GM21723 (cell line): ENCODE measurements around the gene MED8.

ENCODE experiments used
- ATAC-seq: cut with Tn5 transposase; IDR thresholded peaks from one replicate; pipeline ENCODE4 v1.9.1; 2021; ENCODE audit warnings: mild to moderate bottlenecking, moderate library complexity; ENCODE audit not compliant: unreplicated experiment

The MED8 gene

DNA sequence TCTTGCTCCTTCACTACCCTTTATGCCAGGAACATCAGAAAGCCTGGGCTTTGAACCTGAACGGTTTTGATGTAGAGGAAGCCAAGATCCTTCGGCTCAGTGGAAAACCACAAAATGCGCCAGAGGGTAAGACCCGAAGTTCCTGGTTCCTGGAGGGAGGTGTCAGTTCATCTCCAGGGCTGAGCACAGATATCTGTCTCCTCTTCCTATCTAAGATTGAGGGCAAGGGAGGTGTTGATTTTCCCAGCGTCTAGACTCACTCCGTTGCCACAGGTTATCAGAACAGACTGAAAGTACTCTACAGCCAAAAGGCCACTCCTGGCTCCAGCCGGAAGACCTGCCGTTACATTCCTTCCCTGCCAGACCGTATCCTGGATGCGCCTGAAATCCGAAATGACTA is 29.9 kb downstream of the MED8 start:
- no peak for ATAC-seq

DNA sequence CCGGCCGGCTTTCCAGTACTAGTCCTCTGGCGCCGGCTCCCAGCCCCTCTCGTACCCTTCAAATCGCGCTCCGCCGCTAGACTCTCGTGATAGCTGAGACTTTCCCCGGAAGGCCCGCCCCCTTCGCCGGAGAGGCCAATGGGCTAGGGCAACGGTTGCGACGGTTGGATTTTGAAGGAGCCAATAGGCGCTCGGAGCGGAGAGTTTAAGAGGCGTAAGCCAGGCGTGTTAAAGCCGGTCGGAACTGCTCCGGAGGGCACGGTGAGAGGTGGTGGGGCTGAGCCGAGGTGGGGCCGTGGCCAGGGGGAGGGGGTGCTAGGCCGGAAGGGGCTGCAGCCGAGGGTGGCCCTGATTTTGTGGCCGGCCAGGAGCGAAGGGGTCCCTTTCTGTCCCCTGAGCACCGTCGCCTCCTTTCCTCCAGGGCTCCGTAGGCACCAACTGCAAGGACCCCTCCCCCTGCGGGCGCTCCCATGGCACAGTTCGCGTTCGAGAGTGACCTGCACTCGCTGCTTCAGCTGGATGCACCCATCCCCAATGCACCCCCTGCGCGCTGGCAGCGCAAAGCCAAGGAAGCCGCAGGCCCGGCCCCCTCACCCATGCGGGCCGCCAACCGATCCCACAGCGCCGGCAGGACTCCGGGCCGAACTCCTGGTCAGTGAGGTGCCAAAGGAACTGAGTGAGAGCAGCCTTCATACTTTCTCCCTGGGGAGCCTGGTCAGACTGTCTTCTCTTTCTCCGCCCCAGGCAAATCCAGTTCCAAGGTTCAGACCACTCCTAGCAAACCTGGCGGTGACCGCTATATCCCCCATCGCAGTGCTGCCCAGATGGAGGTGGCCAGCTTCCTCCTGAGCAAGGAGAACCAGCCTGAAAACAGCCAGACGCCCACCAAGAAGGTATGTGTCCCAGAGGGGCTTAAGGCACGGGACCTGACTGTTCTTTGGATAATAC is 30.6 kb downstream of the MED8 start, which contains the start of gene CDC20:
TSS of gene CDC20 (plus strand) at position 236 of the 948 bp plus-strand sequence. CDS start at position 471, 235 bp downstream.
- peak; percentile 89 for ATAC-seq

DNA sequence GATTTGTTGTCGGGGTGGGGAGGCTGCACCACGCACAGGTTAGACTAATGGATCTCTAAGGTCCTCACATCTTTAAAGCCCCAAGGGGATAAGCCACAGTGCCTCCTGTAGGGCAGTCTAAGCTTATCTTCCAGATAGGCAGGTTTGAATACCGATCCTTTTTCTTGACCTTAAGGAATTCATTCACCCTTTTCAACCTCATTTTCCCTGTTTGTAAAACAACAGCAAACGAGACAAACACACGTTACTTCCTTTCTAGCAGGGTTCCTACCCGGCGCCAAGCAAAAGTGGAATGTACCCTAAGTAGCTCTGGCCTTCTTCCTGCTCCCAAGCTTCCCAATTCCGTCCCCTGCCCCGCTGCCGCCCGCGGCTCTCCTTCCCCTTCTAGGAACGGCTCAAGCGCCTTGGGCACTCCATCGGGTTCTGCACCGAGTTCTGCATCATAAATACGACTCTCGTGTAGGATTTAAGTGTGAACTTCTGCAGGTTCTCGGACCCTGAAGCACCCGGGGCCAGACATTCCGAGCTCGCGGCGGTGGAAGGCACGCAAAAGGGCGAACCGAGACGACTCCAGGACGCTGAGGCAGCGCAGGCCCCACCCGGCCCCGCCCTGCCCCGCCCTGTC is 31.4 kb downstream of the MED8 start:
- ATAC-seq, result no peak

DNA sequence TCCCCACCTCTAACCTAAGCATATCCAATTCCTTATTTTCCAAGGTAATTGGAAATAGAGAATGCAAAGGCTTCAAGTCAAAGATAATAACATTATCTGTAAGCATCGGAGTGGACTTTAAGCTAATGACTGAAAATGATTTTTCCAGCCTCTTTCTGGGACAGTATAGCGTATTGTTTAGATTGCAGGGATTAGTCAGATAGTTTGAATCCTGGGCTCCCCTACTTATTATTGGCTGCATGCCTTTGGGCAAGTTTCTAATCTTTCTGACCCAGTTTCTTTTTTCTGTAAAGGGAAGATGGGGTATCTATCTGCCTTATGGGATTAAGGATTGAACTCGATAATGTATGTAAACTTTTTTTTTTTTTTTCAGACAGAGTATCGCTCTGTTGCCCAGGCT is 32.3 kb downstream of the MED8 start:
- no peak for ATAC-seq

DNA sequence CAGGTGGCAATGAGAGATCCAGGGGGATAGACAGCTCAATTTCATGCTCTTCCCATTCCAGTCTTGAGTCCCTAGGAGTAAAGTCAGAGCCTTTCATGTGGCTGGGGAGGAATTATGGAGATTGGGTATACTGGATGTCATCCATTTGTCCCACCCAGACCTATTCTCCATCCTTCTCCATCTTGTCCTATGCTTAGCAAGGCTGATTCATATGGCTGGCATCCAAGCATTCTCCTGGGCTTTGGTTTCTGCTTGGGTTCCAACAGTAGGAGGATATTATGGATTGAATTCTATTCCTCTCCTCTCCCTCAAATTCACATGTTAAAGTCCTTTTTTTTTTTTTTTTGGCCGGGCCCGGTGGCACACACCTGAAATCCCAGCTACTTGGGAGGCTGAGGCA is 34.7 kb downstream of the MED8 start:
- no peak for ATAC-seq

DNA sequence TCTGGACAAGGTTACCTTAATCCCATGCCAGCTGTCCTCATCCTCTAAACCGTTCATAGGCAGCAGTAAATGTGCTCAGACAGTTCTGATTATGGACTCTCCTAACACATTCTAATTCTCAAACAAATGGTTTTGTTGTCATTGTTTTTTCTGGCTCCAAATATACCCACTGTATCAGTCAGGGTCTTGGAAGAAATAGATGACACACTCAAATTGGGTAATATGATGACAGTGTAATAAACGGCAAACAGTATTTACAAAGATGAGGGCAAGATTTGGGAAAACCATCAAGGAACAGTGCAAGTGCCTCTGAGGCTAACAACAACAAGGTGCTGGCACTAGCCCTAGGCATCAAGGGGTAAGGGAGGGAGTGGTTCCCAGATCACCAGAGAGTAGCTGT is 35.1 kb downstream of the MED8 start:
- no peak for ATAC-seq

DNA sequence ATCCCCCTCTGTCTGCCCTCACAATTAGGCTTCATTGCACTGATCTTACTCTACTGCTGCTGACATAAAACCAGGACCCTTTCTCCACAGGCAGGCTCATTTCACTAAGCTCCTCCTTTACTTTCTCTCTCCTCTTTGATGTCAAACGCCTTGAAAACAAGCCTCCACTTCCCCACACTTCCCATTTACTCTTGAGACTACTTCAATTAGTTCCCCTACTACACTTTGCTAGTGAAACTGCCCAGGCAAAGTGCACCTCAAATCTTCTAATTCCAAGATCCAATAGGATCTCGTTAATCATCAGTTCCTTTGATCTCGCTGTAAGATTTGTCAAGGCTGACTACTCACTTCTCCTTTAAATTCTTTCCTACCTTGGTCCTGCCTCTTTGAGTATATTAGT is 36.7 kb downstream of the MED8 start:
- ATAC-seq, result no peak

DNA sequence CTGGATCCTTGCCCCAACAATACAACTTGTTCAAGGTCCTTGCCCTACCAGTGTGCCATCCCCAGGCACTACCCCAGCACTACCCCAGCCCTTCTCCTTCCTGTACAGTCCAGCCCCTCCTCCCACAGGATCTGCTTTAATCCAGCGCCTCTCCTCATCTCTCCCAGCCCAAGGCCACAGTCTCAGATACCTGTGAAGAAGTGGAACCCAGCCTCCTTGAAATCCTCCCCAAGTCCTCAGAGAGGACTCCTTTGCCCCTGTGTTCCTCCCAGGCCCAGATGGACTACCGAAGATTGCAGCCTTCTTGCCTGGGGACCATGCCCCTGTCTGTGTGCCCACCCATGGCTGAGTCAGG is 37.3 kb downstream of the MED8 start:
- ATAC-seq, result no peak

DNA sequence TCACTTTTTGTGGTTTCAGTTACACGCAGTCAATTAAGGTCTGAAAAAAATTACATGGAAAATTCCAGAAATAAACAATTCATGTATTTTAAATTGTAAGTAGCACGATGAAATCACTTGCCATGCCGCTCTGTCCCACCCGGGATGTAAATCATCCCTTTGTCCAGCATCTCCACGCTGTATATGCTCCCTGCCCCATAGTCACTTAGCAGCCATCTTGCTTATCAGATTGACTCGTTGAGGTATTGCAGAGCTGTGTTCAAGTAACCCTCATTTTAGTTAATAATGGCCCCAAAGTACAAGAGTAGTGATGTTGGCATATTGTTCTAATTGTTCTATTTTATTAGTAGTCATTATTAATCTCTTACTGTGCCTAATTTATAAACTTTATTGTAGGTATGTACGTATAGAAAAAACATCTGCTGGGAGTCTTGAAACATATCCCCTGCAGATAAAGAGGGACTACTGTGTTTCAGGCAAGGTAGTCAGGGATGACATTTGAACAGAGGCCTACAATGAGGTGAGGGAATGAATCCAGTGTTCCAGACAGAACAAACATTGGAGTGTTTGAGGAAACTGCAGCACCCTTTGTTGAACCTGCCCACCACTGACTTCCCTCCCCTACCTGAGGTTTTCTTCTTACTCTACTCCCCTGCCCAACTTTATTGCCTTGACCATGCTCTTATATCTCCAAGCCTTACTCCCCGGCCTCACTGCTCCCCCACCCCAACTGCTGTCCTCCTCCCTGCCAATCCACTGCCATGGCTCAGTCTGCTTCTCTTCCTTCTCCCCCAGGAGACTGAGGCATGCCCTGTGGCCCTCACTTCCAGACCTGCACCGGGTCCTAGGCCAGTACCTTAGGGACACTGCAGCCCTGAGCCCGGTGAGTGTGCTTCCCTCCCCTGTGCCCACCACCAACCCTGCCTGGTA is 37.9 kb downstream of the MED8 start:
- no peak for ATAC-seq

DNA sequence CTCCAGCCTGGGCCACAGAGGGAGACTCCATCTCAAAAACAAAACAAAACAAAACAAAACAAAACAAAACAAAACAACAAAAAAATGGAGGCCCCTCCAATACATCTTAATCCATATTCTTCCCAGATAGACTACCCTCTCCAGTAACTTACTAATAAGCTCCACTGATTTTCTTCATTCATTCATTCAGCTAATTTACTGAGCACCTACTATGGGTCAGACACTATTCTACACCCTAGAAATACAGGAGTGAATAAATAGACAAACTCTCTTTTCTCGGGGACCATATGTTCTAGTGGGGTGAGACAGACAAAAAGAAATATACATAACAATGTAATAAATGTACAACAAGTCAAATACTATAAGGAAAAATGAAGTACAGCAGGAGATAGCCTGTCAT is 38.6 kb downstream of the MED8 start:
- no peak for ATAC-seq

DNA sequence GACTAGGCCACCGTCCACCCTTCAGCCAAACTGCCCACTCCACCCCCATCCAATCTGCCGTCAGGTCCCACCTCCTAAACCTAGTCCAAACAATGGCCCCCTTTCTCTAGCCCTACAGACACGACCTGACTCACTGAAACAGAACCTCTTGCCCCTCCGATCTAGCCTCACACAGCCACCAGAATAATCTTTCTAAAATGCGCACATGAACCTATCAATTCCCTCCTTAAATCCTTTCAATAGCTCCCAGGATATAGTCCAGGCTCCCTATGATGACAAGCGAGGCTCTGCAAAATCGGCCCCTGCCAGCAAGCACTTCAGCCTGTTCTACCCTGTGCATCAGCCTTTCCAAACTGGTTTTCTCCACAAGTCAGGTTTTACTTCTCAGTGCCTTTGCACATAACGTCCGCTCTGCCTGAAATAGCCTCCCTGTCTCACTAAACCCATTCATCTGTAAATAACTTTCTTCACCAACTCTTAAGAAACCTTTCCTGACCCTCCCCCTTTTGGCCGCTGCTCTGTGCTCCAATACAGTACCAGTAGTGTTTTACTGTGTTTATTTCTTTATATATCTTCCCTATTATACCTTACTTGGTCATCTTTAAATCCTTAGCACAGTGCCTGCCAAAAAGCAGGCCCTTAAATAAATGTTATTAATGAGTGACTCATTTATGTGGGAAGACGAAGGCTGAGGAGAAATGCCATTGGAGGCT is 39.9 kb downstream of the MED8 start:
- ATAC-seq, result no peak

DNA sequence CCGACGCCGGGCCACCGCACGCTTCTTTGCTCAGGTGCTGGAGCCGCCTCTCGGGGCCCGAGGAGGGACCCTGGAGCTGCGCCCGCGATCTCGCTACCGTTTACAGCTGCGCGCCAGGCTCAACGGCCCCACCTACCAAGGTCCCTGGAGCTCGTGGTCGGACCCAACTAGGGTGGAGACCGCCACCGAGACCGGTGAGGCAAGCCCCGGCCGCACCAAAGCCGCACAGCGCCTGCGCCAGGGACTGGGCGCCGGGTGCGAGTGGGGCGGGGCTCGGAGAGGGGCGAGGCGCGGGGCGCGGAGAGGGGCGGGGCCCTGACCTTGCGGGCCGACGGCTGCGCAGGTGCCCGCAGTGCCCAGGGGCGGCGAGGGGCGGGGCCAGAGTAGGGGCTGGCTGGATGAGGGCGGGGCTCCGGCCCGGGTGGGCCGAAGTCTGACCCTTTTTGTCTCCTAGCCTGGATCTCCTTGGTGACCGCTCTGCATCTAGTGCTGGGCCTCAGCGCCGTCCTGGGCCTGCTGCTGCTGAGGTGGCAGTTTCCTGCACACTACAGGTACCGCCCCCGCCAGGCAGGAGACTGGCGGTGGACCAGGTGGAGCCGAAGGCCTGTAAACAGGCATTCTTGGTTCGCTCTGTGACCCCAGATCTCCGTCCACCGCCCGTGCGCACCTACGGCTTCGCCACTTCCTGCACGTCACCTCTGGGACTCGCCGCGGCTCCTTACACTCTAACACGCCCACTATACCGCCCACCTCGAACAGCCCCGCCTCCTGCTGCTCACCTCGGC is 40.6 kb downstream of the MED8 start:
- ATAC-seq, result no peak

DNA sequence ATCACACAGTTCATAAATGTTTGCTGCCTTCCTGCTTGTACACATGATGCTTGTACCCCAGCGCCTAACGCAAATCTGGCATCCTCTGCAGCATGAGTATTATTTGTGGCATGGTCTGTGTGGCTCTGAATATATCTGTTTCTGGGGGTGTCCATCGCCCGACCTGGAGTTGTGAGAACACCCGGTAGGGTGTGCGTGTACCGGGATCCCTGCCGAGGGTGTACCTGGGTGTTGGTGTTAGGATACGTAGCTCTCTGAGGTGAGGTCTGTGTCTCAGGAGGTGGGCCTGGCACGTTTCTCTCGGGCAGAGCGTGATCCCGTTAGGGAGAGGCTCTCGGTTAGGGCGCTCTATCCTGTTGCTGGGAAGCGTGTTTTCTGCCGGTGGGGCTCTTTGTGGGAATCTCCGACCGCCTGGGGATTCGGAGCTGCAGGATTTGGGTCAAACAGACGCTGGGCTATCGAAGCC is 41.2 kb downstream of the MED8 start:
- no peak for ATAC-seq

DNA sequence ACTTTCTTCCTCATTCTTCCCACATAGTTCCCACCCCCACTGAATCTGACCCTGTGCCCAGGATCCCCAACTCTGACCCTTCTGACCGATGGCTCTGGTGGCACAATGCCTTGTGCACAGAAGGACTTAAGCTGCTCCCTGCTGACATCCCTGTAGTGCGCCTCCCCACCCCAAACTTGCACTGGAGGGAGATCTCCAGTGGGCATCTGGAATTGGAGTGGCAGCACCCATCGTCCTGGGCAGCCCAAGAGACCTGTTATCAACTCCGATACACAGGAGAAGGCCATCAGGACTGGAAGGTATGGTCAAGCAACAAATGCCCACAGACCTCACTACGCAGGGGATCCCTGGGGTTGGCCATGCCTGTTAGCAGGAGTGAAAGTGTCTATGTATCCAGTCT is 43.0 kb downstream of the MED8 start:
- ATAC-seq, result no peak

DNA sequence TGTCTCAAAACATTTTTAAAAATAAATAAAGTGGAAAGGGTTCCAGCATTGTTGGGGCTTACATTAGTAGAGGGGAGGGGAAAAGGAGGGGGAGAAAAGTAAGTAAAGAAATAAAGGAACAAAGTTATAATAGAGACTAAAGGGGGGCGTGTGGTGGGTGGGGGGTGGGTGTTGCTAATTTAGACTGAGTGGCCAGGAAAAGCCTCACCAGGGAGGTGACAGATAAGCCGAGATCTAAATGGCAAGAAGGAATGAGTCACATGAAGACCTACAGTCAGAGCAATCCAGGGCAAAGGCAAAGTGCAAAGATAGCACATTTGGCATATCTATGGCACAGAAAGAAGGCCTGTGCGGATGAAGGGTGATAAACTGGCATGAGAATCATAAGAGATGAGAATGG is 44.5 kb downstream of the MED8 start:
- ATAC-seq, result no peak

DNA sequence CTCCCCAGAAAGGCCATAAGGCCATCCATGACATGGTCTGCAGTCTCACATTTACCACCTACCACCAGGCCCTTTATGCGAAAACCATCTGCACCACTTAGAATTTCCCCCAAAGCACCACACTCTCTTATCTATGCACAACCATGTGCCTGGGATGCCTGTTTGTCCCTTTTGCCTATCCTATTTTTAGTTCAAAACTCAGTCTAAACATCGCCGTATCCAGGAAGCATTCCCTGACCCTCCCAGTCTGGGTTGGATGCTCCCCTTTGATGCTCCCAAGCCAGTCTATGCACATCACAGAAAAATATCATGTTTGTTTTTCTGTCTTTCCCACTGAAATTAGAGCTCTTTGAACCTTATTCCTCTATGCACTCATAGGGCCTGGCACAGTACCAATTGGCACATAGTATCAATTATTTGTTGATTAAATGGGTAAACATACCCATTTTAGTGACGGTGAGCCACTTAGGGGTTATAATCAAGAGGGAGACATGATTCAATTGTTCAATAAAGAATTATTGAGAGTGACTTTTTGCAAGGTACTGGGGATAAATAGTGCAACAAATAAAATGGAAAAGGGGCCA is 45.2 kb downstream of the MED8 start:
- ATAC-seq, result no peak

DNA sequence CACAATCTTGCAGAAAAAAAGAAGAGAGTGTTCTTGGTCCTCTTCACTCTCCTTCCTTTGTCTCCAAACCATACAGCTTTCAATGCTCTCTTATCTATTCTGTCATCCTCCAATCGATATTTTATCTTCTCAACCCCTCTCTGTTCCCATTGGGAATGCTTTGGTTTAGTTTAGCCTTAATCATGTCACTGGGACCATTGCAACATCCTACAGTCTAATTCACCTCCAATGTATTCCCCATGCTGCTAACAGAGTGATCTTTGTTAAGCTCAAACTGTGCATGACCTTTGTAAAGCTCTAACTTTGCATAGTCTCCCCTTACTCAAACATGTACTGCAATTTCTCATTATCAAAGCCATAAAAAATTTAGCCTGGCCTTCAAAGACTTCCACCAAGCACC is 49.0 kb downstream of the MED8 start:
- no peak for ATAC-seq

DNA sequence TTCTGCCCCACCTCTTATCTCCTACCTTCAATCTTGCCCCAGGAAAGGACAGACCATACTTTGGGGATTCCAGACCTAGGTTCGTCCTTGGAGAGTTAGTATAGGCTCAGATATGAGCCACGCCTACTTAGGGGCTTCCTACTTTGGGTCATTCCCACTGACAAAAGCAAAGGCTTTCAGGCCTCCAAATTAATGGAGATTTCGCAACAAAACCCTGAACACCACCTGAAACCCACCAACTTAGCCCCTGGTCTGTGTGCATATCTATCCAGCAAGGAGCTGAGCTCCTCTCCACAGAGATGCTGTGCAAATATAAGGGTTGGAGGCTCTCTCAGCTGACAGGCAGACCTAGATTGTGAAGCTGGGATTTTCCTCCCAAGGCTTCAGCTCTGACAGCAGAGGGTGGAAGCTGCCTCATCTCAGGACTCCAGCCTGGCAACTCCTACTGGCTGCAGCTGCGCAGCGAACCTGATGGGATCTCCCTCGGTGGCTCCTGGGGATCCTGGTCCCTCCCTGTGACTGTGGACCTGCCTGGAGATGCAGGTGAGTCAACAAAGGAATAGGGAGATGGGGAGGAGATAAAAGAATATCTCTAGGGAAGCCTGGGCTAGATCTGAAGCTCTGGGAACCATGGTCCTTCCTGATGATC is 49.9 kb downstream of the MED8 start:
- ATAC-seq, result no peak

DNA sequence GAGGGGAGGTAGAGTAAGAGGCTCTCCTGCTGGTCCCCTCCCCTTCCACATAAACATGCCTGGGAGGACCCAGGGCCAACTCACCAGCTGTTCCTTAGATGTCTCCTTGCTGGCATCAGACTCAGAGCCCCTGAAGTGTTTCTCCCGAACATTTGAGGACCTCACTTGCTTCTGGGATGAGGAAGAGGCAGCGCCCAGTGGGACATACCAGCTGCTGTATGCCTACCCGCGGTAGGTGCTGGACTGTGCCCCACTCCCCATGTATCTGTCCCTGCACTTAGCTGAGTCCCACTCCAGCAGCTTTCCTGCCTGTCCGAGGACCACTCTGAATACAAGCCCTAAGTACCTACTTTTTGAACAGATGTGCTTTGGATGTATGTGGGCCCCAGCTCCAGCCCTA is 51.6 kb downstream of the MED8 start:
- no peak for ATAC-seq
